Activated T-helper 2 cell treated with anti-CD3 and anti-CD28 coated beads, Interferon-gamma antibody, Interleukin-2, Interleukin-4, amounts not matched to agents 10 μg/mL and 5 μg/mL and 100 μg/mL, durations not matched to agents 14 hours and 24 hours and 36 hours (primary cell): ENCODE measurements around the gene ATP9B. TPM values are rescaled to one million over a fixed set of nuclear protein-coding genes. Genes with fewer than 3 reads are reported as not detected.

Source experiments
- DNase-seq: peaks from one replicate; pipeline ENCODE4 v3.0.0; 2021; ENCODE audit warnings: low spot score
- H3K27ac Mint-ChIP-seq: one replicate; pipeline ENCODE4 v1.8.0; 2021; ENCODE audit warnings: mixed read lengths
- H3K27me3 Mint-ChIP-seq: one replicate; pipeline ENCODE4 v1.8.0; 2021; ENCODE audit warnings: low read depth, mixed read lengths
- H3K36me3 Mint-ChIP-seq: one replicate; pipeline ENCODE4 v1.8.0; 2021; ENCODE audit warnings: low read depth, mixed read lengths
- H3K4me1 Mint-ChIP-seq: one replicate; pipeline ENCODE4 v1.8.0; 2021; ENCODE audit warnings: low read depth, mixed read lengths
- H3K4me3 Mint-ChIP-seq: one replicate; pipeline ENCODE4 v1.8.0; 2021; ENCODE audit warnings: low read depth, mild to moderate bottlenecking, moderate library complexity, mixed read lengths
- H3K9me3 Mint-ChIP-seq: one replicate; pipeline ENCODE4 v1.8.0; 2021; ENCODE audit warnings: mixed read lengths
- intact Hi-C: fragments of 100-400 bp; cut with micrococcal nuclease; formaldehyde crosslinking; loops from one replicate; pipeline ENCODE4 v1.15.1; 2023
- total RNA-seq: library from RNA; stranded (reverse); gene quantifications from 2 replicates; pipeline ENCODE4 v1.2.3, GENCODE V29; 2022

ATP9B gene
- total RNA-seq, 1 donor from 2014 or later, result 27.6 TPM

DNA sequence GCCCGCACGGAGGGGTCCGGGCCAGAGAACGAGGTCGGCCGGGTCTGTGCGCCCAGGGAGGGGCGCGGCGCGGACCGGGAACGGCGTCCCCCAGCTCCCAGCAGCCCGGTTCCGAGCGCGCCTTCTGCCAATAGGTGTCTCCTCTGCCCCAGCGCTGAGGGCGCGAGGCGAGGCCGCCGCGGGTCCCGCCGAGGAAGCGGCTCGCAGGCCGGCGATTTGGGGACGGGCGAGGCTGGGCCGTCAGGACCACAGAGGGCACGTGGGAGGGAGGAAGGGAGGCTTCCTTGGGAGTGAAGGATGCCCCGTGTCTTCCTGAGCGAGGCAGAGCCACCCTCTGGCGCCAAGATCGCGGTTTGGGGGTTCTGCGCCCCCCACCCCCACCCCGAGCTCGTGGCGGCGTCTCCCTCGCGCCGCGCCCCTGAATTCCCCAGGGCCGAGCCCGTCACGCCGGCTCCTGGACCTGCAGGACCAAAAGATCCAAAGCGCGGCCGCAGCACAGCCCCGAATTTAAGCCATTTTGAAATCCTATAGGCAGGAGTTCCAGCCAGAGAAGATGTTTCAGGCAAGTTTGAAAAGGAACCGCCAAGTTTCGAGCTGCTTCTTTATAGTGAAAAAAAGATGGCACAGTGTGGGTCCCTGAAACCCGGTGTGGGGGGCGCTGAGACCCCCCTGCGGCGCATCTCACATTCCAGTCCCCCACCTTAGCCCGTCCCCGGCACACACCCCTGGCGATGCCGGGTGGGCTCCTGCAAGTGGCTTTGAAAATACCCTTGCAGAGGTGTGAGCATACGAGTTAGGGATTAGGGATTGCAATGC lies 327.4 kb downstream of the ATP9B start:
- Mint-ChIP-seq H3K4me1 (peaks cover 22% of the 10 kb centered on the region), H3K27me3 (peaks cover 14% of the 10 kb centered on the region), H3K4me3 (peak overlapping the region; percentile 83), H3K36me3 (peaks cover 33% of the 10 kb centered on the region), H3K9me3 (no peaks in the 10 kb centered on the region), H3K27ac (peak overlapping the region; percentile 12)
- intact Hi-C loops, result loop anchor here (5.0 kb wide), 3 partner anchors 46 to 636 kb away; partner anchors contain the start of genes ATP9B and RBFA
- no peak for DNase-seq

DNA sequence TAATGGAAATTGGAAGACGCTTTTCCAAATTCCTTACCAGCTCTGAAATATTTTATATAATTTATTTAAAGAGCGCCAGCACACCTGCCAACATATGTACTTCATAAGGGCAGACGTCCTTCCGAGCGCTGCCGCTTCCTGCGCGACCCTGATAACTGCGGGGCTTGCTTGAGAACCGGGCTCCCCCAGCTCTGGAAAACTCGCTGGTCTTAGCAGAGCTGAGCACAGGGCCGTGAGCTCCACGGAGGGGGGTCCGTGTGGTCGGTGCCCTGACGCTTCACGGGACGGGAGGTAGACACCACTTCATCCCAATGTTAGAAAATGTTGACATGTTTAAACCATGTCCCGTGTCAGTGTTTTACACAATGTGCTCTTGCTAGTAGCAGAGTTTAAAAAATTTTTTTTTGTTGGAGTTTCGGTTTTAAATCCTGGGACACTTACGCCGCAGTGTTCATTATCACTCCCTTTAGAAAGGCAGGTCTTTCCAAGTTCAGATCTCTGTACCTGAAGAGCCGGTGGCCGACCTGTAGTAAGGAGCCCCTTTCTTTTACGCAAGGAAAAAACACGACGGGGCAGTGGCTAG lies 328.1 kb downstream of the ATP9B start:
- Mint-ChIP-seq H3K4me3 (peak overlapping the region; percentile 89), H3K27ac (no peak overlapping the region), H3K36me3 (peaks cover 36% of the 10 kb centered on the region), H3K9me3 (no peaks in the 10 kb centered on the region), H3K4me1 (peaks cover 28% of the 10 kb centered on the region), H3K27me3 (peaks cover 8% of the 10 kb centered on the region)
- no peak for DNase-seq
- intact Hi-C loops, result loop anchor here (5.0 kb wide), 3 partner anchors 45 to 635 kb away; partner anchors contain the start of genes ATP9B and RBFA

DNA sequence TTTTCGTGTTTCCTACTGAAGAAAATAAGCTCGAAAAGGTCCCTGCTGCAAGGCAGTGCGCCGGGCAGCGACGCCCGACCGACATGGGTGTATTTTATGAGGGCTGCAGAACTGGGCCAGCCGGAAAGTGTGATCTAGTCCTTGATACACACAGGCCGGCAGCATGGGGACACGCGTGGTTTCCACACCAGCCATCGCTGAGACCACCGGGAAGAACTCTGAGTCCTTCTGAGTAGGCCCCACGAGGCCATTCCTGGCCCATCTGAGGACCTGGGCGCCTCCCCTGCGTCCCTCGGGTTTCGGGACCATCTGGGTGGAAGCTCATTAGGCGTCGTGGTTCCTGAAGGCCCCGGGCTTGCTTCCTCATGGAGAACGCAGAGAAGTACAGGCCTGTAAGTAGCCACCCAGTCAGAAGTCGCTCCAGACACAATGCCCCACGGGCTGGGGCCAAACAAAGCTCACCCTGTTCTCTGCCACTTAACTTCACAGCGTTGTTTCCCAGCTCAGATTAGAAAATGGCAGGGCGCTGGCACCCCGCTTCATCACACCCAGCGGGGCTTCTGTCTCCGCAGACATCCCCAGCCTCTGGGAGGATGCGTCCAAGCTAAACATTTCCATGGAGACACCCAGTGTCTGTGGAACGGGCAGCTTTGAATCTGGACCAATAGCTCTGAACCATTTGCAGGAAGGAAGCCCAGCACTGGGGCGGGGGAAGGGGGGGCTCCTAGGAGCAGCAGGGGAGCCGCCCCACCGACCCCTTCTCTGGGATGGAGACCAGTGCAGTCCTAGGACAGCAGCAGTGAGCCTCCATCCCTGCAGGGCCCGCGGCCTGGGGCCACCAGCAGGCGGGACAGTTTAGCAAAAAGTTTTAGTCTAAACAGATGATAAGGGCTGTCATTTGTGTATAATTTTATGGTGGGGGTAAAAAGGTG lies 328.9 kb downstream of the ATP9B start:
- Mint-ChIP-seq H3K36me3 (peaks cover 44% of the 10 kb centered on the region), H3K27me3 (peaks cover 3% of the 10 kb centered on the region), H3K27ac (peak overlapping the region; percentile 94), H3K4me3 (peak overlapping the region; percentile 89), H3K4me1 (peaks cover 32% of the 10 kb centered on the region), H3K9me3 (no peaks in the 10 kb centered on the region)
- DNase-seq, result no peak
- intact Hi-C loops, result loop anchor here (5.0 kb wide), 3 partner anchors 44 to 634 kb away; partner anchors contain the start of genes ATP9B and RBFA

DNA sequence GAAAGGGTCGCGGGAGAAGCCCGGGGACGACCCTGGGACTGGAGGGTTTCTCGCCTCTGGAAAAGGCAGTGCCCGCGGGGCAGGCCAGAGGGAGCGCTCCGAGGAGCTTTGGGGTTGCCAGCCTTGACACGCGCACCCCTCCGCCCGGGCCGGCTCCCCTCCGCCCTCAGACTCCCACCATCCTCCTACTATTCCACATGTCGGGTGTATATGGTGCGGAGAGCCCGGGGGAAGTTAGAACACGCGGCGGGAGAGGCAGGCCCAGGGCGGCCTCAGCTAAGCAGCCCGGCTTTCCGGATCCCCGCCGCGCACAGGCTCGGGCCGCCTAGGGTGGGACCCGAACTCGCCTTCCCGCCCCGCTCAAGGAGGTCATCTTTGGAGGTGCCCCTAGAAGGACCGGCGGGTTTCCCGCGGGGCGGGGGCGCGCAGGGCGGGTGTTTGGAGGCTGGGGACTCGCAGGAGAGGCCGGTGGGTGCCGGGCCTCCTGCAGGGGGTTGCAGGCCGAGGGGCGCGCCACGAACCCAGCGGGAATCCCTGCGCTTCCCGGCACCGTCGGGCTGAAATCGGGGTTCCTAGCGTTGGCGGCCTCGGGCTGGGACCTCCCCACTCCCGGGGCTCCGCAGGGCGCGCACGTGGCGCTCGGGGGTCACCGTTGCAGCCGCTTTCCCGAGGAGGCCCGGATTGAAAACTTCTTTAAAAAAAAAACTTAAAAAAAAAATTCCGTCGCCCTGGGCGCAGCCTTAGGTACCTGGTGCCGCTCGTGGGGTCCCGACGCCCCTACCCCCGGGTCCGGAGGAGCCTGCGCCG lies 330.3 kb downstream of the ATP9B start:
- H3K4me3 Mint-ChIP-seq, result peak overlapping the region; percentile 89
- H3K27me3 Mint-ChIP-seq, result no peaks in the 10 kb centered on the region
- no peak for DNase-seq
- peaks cover 43% of the 10 kb centered on the region for H3K4me1 Mint-ChIP-seq
- intact Hi-C loops, result loop anchor here (1.0 to 5.0 kb wide), 4 partner anchors 43 to 633 kb away; partner anchors contain the start of genes ATP9B and RBFA
- peaks cover 55% of the 10 kb centered on the region for H3K36me3 Mint-ChIP-seq
- H3K9me3 Mint-ChIP-seq, result no peaks in the 10 kb centered on the region
- H3K27ac Mint-ChIP-seq, result peak overlapping the region; percentile 94

DNA sequence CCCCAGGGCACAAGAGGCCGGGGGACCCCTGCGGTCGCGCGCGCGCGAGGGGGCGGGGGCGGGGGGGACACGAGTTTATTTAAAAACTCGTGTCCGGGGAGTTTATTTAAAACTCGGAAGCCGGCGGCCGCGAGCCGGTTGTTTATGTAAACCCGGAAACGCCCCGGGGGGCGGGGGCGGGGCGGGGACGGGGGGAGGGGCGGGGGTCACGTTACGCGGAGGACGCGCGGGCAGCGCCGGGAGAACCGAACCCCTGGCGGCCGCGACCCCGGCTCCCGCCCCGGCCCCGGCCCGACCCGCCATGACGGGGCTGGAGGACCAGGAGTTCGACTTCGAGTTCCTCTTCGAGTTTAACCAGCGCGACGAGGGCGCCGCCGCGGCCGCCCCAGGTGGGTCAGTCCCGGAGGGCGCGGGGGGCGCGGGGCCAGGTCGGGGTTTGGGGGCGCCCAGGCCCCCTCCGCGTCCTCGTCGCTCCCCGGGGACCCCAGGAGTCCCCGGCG lies 330.9 kb downstream of the ATP9B start:
- H3K36me3 Mint-ChIP-seq, result peaks cover 62% of the 10 kb centered on the region
- H3K4me3 Mint-ChIP-seq, result no peak overlapping the region
- H3K27ac Mint-ChIP-seq, result no peak overlapping the region
- intact Hi-C loops, result no loop called here
- DNase-seq, result no peak
- peaks cover 50% of the 10 kb centered on the region for H3K4me1 Mint-ChIP-seq
- no peaks in the 10 kb centered on the region for H3K27me3 Mint-ChIP-seq
- no peaks in the 10 kb centered on the region for H3K9me3 Mint-ChIP-seq

DNA sequence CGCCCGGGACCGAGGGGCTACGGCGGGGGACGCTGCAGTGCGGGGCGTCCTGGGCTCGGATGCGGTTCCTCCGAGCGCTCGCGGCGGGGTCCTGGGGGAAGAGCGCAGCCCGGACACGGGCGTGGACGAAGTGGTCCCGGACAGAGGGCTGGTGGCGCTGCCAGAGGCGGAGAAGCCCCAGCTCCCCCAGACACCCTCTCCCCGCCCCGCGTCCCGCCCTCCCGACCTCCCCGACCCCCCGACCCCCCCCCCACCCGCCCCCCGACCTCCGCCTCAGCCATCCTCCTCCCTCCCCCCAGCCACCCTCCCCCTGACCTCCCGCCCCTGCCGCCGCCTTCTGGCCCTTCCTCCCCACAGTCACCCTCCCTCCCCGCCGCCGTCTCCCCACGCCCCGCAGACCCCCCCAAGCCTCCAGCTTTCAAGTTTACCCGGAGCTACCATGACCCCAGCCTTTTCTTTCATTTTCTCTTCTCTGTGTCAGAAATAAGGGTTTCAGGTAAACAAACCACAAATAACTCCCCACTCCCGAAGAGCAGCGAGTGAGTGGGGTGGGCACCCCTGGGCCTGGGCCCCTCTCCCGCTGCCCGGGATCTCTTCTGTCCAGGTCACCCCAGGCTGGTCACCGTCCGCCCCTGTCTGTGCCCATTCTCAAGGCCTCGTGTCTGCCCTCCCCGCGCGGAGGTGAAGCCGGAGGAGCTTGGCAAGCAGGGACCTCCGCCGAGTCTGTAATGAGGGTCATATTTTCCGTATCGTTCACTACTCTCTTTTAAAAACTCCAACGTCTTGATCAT lies 331.6 kb downstream of the ATP9B start:
- no peaks in the 10 kb centered on the region for H3K9me3 Mint-ChIP-seq
- peaks cover 66% of the 10 kb centered on the region for H3K36me3 Mint-ChIP-seq
- H3K27ac Mint-ChIP-seq, result peak overlapping the region; percentile 96
- H3K4me1 Mint-ChIP-seq, result peaks cover 53% of the 10 kb centered on the region
- DNase-seq, result no peak
- intact Hi-C loops, result no loop called here
- H3K27me3 Mint-ChIP-seq, result no peaks in the 10 kb centered on the region
- H3K4me3 Mint-ChIP-seq, result peak overlapping the region; percentile 82

DNA sequence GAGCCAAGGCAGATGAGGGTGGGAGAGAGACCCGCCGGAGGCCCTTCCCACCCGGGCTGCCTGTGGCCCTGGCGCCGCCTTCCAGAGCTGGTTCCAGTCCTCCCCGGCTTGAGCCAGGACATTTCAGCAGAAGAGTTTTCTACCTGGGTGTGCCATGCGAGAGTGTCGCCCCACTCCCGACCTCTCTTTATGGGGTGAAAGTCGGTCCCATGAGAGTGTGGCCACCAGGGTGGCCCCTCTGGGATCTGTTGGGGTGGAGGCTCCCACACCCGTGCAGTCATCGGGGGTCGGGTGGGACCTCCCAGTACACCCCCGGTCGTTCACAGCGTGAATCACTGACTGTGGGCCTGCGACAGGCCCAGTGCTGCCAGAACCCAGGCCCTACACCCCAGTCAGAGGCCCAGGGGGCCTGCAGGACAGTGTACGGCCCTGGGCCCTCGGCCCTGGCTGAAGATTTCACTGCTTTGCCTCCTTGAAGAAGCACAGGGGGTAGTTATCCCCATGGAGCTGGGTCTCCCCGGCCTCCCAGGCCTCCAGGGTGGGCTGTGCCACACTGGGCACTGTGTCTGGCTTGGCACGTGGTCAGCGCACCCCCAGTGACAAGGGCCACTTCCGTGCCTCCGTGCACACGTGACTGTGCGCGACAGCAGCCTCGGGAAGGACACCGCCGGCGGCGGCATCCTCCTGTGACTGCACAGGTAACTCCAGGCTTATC lies 332.5 kb downstream of the ATP9B start:
- H3K9me3 Mint-ChIP-seq, result no peaks in the 10 kb centered on the region
- peak overlapping the region; percentile 96 for H3K27ac Mint-ChIP-seq
- peaks cover 60% of the 10 kb centered on the region for H3K4me1 Mint-ChIP-seq
- no peaks in the 10 kb centered on the region for H3K27me3 Mint-ChIP-seq
- intact Hi-C loops, result no loop called here
- H3K36me3 Mint-ChIP-seq, result peaks cover 72% of the 10 kb centered on the region
- peak overlapping the region; percentile 82 for H3K4me3 Mint-ChIP-seq
- DNase-seq, result no peak

DNA sequence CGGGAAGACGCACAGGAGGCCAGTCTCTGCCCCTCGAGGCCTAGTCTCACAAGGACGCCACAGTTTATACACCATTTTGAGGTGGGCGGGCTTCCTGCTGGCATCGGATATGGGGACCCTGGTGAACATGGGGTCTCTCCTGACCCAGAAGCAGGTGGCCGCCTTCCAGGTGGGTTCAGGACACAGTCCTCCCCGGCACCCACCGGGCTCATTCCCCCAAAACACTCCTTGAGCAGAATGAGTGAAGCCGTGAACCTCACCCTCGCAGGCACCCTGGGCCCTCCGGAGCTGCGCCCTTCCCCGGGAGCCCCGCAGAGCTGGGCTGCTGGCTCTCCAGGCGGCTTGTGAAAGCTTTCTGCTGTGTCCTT lies 333.0 kb downstream of the ATP9B start:
- H3K27ac Mint-ChIP-seq, result peak overlapping the region; percentile 96
- DNase-seq, result no peak
- peaks cover 60% of the 10 kb centered on the region for H3K4me1 Mint-ChIP-seq
- peak overlapping the region; percentile 82 for H3K4me3 Mint-ChIP-seq
- no peaks in the 10 kb centered on the region for H3K27me3 Mint-ChIP-seq
- intact Hi-C loops, result no loop called here
- H3K9me3 Mint-ChIP-seq, result no peaks in the 10 kb centered on the region
- peaks cover 70% of the 10 kb centered on the region for H3K36me3 Mint-ChIP-seq

DNA sequence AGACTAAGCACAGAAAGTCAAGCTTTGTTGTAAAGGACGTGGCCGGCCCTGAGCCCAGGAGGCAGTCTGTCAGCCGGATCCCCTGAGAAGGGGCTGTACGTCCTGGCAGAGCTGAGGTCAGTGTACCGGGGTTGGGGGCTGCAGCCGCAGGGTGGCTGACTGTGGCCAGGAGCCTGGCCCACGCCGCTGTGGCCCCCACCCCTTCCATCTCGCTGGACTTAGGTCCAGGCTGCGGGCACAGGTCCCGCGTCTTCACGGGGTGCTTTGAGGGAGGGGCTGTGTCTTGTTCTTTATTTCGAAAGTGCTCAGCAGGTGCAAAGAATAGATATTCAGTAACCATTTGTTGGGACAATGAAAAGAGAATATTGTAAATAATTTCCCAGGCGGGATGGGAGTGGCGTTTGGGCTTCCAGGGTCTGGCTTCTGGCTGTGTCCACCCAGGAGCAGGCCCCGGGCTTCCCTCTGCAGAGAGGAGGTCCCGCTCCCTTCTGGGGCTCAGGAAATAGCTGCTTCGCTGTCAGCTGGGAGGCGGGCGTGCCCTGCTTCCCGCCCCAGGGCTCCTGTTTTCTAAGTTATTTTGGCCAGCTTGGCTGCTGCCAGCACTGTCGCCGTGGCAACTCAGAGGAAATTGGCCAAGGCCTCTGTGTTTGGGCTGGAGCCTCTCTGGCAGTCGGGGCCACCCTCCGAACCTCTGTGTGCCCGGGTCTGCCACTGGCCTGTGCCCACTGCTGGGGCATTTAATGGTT lies 334.0 kb downstream of the ATP9B start:
- peaks cover 61% of the 10 kb centered on the region for H3K4me1 Mint-ChIP-seq
- H3K9me3 Mint-ChIP-seq, result no peaks in the 10 kb centered on the region
- intact Hi-C loops, result no loop called here
- H3K27ac Mint-ChIP-seq, result peak overlapping the region; percentile 96
- H3K4me3 Mint-ChIP-seq, result peak overlapping the region; percentile 82
- DNase-seq, result no peak
- no peaks in the 10 kb centered on the region for H3K27me3 Mint-ChIP-seq
- peaks cover 70% of the 10 kb centered on the region for H3K36me3 Mint-ChIP-seq

DNA sequence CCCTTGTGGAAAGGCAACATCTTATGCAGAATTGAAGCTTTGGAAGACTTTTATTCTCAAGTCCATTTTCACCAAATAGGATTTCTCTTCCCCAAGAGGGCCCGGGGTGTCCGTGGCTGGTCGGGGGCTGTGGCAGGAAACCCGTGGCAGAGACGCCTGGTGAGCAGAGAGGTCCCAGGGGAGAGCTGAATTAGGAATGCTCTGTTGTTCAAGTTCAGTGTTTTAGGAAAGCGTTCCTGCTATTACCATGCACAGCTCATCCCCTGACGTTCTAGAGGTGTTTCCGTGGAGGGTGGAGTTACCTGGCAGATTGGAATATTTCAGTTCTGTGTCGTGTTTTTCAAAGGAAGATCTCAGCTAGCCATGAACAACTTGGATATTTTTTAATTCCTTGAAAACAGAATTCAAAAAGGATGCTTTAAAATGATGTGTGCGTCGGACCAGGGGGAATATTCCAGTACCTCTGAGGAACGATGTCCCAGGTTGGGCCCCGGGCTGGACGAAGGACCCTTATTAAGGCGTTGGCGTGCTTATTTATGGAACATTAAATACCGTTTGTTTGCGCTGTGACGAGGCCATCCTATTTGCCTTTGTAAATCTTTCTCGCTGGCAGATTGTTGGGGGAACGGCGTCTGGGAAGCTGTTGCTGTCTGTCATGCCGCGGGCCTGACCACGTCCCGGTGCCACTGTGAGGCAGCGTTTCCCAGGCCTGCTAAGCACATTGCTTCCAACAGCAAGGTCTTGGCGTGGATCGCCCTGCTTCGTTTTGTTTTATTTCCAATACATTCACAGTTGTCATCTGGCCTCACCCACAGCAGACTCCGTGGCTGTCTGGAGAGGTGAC lies 334.8 kb downstream of the ATP9B start:
- Mint-ChIP-seq H3K4me3 (peak overlapping the region; percentile 82), H3K9me3 (no peaks in the 10 kb centered on the region), H3K36me3 (peaks cover 62% of the 10 kb centered on the region), H3K4me1 (peaks cover 56% of the 10 kb centered on the region), H3K27ac (peak overlapping the region; percentile 96), H3K27me3 (no peaks in the 10 kb centered on the region)
- intact Hi-C loops, result no loop called here
- no peak for DNase-seq
